Measurements from ENCODE around the gene PIK3CA.
"Not testable (repeated sequence)": the region's sequence is repeated elsewhere in the genome, so short reads cannot be mapped to it uniquely, and the experiment has no call there.

Gene PIK3CA

GRCh38 chr3:179256813-179257212 lies 108.7 kb downstream of the PIK3CA start:
- H3K4me1 ChIP-seq = peaks cover 0 to 6% (median 0%) of the 10 kb centered on the region in 4 donors
- intact Hi-C loops (cut with DNase I; ENCODE audit: low total_unique reads) = no loop called here

GRCh38 chr3:179257742-179258141 lies 109.6 kb downstream of the PIK3CA start:
- H3K9me3 ChIP-seq; H3K4me3 ChIP-seq; intact Hi-C loops (cut with DNase I; ENCODE audit: low total_unique reads); H3K36me3 ChIP-seq; H3K4me1 ChIP-seq; H3K27ac ChIP-seq; H3K27me3 ChIP-seq; DNase-seq: not testable (repeated sequence)

More at GRCh38 chr3:179256813-179257212, 108.7 kb downstream of the PIK3CA start:
- Histone ChIP-seq H3K27me3 (no peaks in the 10 kb centered on the region), H3K4me3 (no peak overlapping the region), H3K36me3 (no peaks in the 10 kb centered on the region), H3K27ac (no peak overlapping the region), H3K9me3 (no peaks in the 10 kb centered on the region)
- TF ChIP-seq CTCF (IDR thresholded peaks at IDR 0.05) = no peak
- DNase-seq = no peak

GRCh38 chr3:179258820-179259219 lies 110.7 kb downstream of the PIK3CA start:
- Histone ChIP-seq H3K4me3 (no peak overlapping the region), H3K36me3 (no peaks in the 10 kb centered on the region), H3K9me3 (no peaks in the 10 kb centered on the region), H3K4me1 (peaks cover 0 to 6% (median 0%) of the 10 kb centered on the region in 4 donors), H3K27ac (no peak overlapping the region), H3K27me3 (no peaks in the 10 kb centered on the region)
- intact Hi-C loops (cut with DNase I; ENCODE audit: low total_unique reads) = no loop called here
- no peak for TF ChIP-seq CTCF (IDR thresholded peaks at IDR 0.05)
- no peak for DNase-seq

GRCh38 chr3:179259959-179260756 lies 112.0 kb downstream of the PIK3CA start:
- DNase-seq; H3K9me3 ChIP-seq; H3K4me3 ChIP-seq; H3K36me3 ChIP-seq; H3K27me3 ChIP-seq; intact Hi-C loops (cut with DNase I; ENCODE audit: low total_unique reads); H3K27ac ChIP-seq; H3K4me1 ChIP-seq: not testable (repeated sequence)

GRCh38 chr3:179260949-179261765 lies 113.0 kb downstream of the PIK3CA start:
- intact Hi-C loops (cut with DNase I; ENCODE audit: low total_unique reads) = no loop called here
- H3K36me3 ChIP-seq = no peaks in the 10 kb centered on the region
- H3K4me1 ChIP-seq = peaks cover 0 to 6% (median 0%) of the 10 kb centered on the region in 4 donors
- TF ChIP-seq CTCF (IDR thresholded peaks at IDR 0.05) = no peak
- peaks cover 0 to 1% of the 10 kb centered on the region in 2 donors for H3K27me3 ChIP-seq
- H3K9me3 ChIP-seq = no peaks in the 10 kb centered on the region
- peak overlapping the region; percentile 82 to 85 for H3K4me3 ChIP-seq
- peak; percentile 32 to 83 for DNase-seq
- peak overlapping the region; percentile 75 to 81 for H3K27ac ChIP-seq

- Histone ChIP-seq H3K36me3 (no peaks in the 10 kb centered on the region), H3K9me3 (no peaks in the 10 kb centered on the region), H3K27me3 (peaks cover 0 to 4% of the 10 kb centered on the region in 2 donors), H3K4me3 (no peak overlapping the region), H3K27ac (no peak overlapping the region), H3K4me1 (no peaks in the 10 kb centered on the region)
- intact Hi-C loops (cut with DNase I; ENCODE audit: low total_unique reads) = no loop called here
- no peak for DNase-seq
- TF ChIP-seq CTCF (IDR thresholded peaks at IDR 0.05) = no peak
Measured at GRCh38 chr3:179263134-179263533, 115.0 kb downstream of the PIK3CA start.

Measured in tibial artery (tissue), 4 donors.